ENCODE measurements around the gene FAXC.

The FAXC gene

DNA sequence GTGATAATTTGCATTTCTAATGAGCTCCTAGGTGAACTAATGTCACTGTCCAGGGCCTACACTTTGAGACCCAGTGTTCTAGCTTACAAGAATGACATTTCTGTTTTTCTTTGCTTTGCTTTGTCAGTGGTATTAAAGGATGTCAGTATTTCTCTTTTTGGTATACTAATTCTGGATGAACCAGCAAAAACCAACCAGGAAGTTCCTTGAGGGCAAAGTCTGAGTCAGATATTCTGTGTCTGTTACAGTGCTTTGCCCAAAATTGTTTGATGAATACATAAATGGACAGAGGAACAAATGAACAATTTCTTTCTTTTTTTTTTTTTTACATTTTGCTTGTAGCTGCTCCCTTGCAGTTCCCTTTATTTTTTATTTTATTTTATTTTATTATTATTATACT lies 29.2 kb upstream of the FAXC start:
- TF ChIP-seq, protein P1, sequence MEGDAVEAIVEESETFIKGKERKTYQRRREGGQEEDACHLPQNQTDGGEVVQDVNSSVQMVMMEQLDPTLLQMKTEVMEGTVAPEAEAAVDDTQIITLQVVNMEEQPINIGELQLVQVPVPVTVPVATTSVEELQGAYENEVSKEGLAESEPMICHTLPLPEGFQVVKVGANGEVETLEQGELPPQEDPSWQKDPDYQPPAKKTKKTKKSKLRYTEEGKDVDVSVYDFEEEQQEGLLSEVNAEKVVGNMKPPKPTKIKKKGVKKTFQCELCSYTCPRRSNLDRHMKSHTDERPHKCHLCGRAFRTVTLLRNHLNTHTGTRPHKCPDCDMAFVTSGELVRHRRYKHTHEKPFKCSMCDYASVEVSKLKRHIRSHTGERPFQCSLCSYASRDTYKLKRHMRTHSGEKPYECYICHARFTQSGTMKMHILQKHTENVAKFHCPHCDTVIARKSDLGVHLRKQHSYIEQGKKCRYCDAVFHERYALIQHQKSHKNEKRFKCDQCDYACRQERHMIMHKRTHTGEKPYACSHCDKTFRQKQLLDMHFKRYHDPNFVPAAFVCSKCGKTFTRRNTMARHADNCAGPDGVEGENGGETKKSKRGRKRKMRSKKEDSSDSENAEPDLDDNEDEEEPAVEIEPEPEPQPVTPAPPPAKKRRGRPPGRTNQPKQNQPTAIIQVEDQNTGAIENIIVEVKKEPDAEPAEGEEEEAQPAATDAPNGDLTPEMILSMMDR (IDR thresholded peaks at IDR 0.05; ENCODE audit: control insufficient read depth, extremely low read depth, insufficient read depth) = no peak
- no peak overlapping the region for H3K4me3 ChIP-seq (ENCODE audit: low read depth, low read length)
- DNase-seq (ENCODE audit: low read depth) = no peak

DNA sequence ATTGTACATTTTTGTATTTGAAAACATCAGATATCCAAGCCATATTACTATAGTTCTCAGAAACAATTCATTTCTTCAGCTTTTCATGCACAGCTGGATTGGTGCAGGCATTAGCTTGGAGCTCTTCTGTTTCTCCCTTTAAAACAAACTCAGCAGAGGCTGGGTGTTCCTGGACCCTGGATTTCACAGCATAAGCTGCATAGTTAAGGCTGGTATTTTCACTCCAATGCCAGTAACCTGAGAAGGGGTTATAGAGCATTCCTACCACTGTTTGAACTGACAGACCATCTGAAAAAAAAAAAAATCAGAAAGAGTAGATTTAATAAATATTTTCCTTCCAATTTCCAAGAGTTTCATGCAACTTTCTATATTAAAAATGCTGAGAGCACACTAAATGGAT lies 20.1 kb upstream of the FAXC start:
- TF ChIP-seq, protein P1 (IDR thresholded peaks at IDR 0.05; ENCODE audit: control insufficient read depth, extremely low read depth, insufficient read depth) = no peak
- H3K4me3 ChIP-seq (ENCODE audit: low read depth, low read length) = no peak overlapping the region
- DNase-seq (ENCODE audit: low read depth) = no peak

DNA sequence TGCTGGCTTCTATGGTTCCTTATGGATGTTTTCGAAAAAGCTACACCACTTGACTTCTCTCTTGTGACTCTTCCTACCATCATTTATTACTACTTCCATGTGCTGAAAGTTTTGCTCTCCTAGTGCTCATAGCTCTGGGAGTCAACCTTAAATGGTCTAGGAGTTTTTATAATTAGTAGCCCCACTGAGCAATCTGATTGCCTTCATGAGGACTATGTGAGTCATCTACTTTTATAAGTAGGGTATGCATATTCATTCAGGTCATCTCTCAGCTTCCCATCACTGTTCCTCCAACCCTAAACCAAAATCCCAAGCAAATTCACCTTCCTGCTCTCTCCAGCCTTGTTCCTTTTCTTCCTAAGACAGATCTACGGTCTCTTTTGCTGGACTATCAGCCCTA lies 17.4 kb upstream of the FAXC start:
- no peak for DNase-seq (ENCODE audit: low read depth)
- TF ChIP-seq, protein P1 (IDR thresholded peaks at IDR 0.05; ENCODE audit: control insufficient read depth, extremely low read depth, insufficient read depth) = no peak
- no peak overlapping the region for H3K4me3 ChIP-seq (ENCODE audit: low read depth, low read length)

DNA sequence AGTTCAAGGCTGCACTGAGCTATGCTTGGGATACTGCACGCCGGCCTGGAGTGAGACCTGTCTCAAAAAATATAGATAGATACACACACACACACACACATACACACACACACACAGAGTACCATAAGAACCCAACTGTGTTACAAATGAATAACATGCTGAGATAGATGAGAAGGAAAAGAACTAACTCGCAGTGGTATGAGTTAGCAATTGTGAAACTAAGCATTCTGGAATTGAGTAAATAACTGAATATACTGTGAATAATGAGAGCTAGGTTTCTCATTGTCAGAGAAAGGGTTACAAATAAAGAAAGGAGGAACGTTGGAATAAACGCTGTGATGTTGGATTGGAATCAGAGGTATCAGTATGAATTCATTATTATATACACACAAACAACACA lies 14.6 kb upstream of the FAXC start:
- no peak overlapping the region for H3K4me3 ChIP-seq (ENCODE audit: low read depth, low read length)
- DNase-seq (ENCODE audit: low read depth) = no peak
- TF ChIP-seq, protein P1 (IDR thresholded peaks at IDR 0.05; ENCODE audit: control insufficient read depth, extremely low read depth, insufficient read depth) = no peak

DNA sequence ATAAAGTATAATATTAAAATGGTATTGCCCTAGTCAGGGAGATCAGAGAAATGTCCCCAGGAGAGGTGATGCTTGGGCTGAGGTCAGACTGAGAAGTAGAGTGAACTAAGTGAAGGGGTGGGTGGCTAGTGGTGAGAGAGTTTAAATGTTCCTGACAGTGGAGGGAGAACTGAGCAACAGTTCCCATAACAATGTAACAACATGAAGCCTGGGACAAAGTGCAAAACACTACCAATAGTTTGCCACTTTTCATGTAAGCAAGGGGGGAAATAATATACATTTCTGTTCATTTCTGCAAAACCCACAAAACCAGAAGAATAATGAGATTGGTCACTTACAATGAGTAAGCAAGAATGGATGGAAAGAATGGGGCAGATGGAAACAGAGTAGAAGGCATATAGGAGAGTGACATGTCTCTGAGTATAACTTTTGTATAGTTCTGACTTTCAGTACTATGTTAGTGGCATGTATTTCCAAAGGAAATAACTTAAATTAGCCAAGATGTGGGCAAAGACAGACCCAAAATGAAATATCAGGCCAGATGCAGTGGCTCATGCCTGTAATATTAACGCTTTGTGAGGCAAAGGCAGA lies 13.3 kb upstream of the FAXC start:
- no peak overlapping the region for H3K4me3 ChIP-seq (ENCODE audit: low read depth, low read length)
- TF ChIP-seq, protein P1 (IDR thresholded peaks at IDR 0.05; ENCODE audit: control insufficient read depth, extremely low read depth, insufficient read depth) = no peak
- DNase-seq (ENCODE audit: low read depth) = no peak

DNA sequence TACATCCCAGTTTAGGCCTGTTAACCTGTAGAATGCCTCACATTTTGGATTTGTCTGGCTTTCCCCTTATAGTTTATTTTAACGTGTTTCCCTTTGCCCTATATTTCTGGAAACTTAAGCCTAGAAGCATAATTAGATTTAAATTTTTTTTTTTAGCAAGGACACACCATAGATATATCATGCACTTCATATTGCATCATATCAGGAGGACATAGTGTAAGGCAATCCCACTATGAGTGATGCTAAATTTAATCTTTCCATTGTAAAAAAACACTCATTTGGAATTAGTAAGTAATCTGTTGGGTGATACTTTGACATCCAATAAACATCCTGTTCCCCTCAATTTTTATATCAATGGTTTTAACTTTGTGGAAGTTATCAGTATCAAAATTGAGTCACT lies 10.3 kb upstream of the FAXC start:
- DNase-seq (ENCODE audit: low read depth) = no peak

DNA sequence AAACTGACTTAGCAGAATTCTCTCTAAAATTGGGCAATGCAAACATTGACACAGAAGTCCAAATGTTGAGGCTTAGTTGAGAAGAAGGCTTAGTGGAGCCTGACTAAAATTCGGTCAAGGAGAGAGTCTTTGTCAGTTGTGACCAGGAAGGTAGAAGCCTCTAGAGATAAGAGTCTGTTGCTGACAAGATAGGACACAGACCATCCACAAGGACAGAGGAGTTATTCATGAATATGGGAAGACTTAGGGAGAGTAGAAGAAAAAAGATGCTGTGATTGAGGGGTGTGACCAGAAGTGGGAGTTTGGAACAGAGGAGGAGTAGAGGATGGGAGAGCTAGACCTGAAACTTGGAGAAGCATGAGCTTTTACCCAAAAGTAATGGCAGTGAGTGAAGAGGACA lies 7.2 kb upstream of the FAXC start:
- H3K4me3 ChIP-seq (ENCODE audit: low read depth, low read length) = no peak overlapping the region
- TF ChIP-seq, protein P1 (IDR thresholded peaks at IDR 0.05; ENCODE audit: control insufficient read depth, extremely low read depth, insufficient read depth) = no peak
- DNase-seq (ENCODE audit: low read depth) = no peak

More for the DNA sequence above, 10.3 kb upstream of the FAXC start:
- TF ChIP-seq, protein P1 (IDR thresholded peaks at IDR 0.05; ENCODE audit: control insufficient read depth, extremely low read depth, insufficient read depth) = no peak
- H3K4me3 ChIP-seq (ENCODE audit: low read depth, low read length) = no peak overlapping the region

Measured in LNCaP clone FGC (cell line).